ENCODE measurements around the gene ITIH5. TPM values are rescaled to one million over a fixed set of nuclear protein-coding genes. Genes with fewer than 3 reads are reported as not detected.

Gene ITIH5
- total RNA-seq, 2 donors from 2014 or later, result 15.9 to 74.5 TPM

DNA sequence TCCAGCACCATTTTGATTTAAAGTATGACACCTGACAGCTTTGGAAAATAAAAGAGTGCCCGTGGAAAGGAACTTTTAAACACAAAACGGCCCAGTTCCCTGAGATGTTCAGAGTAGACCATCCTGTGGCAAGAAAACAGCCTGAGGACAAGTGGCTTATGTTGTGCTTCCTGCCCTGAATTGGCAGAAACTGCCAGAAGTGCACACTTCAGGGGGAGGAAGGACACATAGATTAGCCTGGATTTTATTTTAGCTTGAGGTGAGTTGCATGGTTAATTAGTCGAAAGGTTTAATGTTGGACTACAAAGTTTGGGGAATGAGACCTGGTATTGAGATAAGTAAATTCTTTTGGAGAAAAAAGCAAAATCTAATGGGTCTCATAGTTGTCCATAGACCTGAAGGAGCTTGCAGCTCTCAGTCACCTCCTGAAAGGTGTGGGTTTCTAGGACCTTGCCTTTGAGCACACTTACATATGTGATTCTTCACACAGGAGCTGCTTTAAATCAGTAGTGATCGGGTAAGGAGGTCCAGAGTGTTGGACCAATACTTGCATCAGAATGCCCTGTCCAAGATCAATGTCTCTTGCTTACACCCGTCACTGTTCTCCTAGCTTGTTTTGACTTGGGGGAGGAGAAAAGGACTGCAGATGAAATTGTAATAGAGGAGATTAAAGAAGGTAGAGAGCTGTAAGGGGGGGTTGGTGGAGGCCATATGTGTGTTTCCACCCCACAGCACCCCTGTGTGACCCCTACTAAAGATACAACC, 41.3 kb upstream of the ITIH5 start:
- H3K9me3 ChIP-seq, result no peaks in the 10 kb centered on the region
- H3K4me3 ChIP-seq, result no peak overlapping the region
- H3K4me1 ChIP-seq (ENCODE audit: control insufficient read depth in 1 of 2, low read depth in 2 of 2), result peaks cover 0 to 3% of the 10 kb centered on the region in 2 donors
- DNase-seq (ENCODE audit: low spot score) (no peak), ATAC-seq (ENCODE audit: insufficient number of reproducible peaks, low FRiP score, low read depth) (no peak)
- H3K36me3 ChIP-seq, result no peaks in the 10 kb centered on the region
- no peaks in the 10 kb centered on the region for H3K27me3 ChIP-seq (replicated peaks; ENCODE audit: insufficient read depth)
- no peak overlapping the region for H3K27ac ChIP-seq
- TF ChIP-seq, protein P1, sequence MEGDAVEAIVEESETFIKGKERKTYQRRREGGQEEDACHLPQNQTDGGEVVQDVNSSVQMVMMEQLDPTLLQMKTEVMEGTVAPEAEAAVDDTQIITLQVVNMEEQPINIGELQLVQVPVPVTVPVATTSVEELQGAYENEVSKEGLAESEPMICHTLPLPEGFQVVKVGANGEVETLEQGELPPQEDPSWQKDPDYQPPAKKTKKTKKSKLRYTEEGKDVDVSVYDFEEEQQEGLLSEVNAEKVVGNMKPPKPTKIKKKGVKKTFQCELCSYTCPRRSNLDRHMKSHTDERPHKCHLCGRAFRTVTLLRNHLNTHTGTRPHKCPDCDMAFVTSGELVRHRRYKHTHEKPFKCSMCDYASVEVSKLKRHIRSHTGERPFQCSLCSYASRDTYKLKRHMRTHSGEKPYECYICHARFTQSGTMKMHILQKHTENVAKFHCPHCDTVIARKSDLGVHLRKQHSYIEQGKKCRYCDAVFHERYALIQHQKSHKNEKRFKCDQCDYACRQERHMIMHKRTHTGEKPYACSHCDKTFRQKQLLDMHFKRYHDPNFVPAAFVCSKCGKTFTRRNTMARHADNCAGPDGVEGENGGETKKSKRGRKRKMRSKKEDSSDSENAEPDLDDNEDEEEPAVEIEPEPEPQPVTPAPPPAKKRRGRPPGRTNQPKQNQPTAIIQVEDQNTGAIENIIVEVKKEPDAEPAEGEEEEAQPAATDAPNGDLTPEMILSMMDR (IDR thresholded peaks at IDR 0.05), result no peak

DNA sequence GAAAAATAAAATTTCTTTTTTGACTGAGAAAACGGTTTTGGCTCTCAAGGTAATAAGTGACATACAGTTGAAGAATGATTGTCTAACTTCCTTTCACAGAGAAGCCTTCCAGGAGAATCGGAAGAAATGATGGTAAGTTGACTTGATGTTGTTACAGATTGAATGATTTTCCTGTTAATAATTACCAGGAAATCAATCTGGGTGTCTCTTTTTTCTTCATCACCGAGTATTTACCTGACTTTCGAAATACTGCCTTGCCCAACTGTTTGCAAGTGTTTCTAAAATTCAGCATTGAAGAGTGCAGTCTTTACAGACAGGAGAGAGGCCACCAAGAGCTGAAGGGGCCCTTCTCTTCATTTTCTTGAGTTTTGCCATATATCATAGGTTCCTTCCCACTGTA, 40.3 kb upstream of the ITIH5 start:
- DNase-seq (ENCODE audit: low spot score) (no peak), ATAC-seq (ENCODE audit: insufficient number of reproducible peaks, low FRiP score, low read depth) (no peak)
- TF ChIP-seq, protein P1 (IDR thresholded peaks at IDR 0.05), result no peak
- Histone ChIP-seq H3K4me1 (ENCODE audit: control insufficient read depth in 1 of 2, low read depth in 2 of 2) (peaks cover 0 to 3% of the 10 kb centered on the region in 2 donors), H3K9me3 (no peaks in the 10 kb centered on the region), H3K27ac (no peak overlapping the region), H3K36me3 (no peaks in the 10 kb centered on the region), H3K27me3 (replicated peaks; ENCODE audit: insufficient read depth) (no peaks in the 10 kb centered on the region), H3K4me3 (no peak overlapping the region)

DNA sequence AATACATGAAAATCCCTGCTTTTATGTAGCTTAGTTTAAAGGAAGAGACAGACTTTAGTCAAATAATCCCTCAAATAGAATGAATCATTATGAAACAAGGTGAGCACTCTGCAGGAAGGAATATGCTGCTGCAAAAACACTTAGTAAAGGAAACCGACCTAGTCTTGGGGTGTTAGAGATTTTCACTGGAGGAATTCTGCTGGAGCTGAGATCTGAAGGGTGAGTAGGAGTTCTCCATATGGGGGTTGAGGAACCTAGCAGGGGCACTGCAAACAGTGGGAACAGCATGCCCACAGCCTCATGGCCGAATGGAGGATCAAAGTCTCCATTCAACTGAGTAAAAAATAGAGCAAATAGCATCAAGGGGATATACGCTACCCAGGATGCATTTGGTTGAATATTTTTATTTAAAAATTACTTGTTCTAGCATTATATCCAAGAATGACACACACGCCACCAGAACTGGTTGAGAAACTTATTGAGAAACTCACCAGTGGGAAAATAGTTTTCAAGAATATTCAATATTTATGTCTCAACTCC, 39.8 kb upstream of the ITIH5 start:
- Histone ChIP-seq H3K27ac (no peak overlapping the region), H3K36me3 (no peaks in the 10 kb centered on the region), H3K4me3 (no peak overlapping the region), H3K4me1 (ENCODE audit: control insufficient read depth in 1 of 2, low read depth in 2 of 2) (peaks cover 0 to 3% of the 10 kb centered on the region in 2 donors), H3K9me3 (no peaks in the 10 kb centered on the region), H3K27me3 (replicated peaks; ENCODE audit: insufficient read depth) (no peaks in the 10 kb centered on the region)
- TF ChIP-seq, protein P1 (IDR thresholded peaks at IDR 0.05), result no peak
- DNase-seq (ENCODE audit: low spot score) (no peak), ATAC-seq (ENCODE audit: insufficient number of reproducible peaks, low FRiP score, low read depth) (no peak)

DNA sequence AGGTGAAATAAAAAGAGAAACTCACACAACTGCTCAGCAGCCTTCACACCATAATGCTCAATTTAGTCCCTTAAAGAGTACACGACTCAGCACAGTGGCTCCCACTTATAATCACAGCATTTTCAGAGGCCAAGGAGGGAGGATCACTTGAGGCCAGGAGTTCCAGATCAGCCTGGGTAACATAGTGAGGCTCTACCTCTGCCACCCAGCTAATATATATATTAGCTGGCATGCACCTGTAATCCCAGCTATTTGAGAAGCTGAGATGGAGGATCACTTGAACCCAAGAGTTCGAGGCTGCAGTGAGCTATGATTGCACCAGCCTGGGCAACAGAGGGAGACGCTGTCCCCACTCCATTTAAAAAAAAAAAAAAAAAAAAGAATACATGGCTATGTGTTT, 38.6 kb upstream of the ITIH5 start:
- no peak for DNase-seq (ENCODE audit: low spot score)
- no peak for ATAC-seq (ENCODE audit: insufficient number of reproducible peaks, low FRiP score, low read depth)
- H3K27ac ChIP-seq, result no peak overlapping the region
- no peaks in the 10 kb centered on the region for H3K27me3 ChIP-seq (replicated peaks; ENCODE audit: insufficient read depth)
- peaks cover 0 to 3% of the 10 kb centered on the region in 2 donors for H3K4me1 ChIP-seq (ENCODE audit: control insufficient read depth in 1 of 2, low read depth in 2 of 2)
- TF ChIP-seq, protein P1 (IDR thresholded peaks at IDR 0.05), result no peak
- no peak overlapping the region for H3K4me3 ChIP-seq
- no peaks in the 10 kb centered on the region for H3K36me3 ChIP-seq
- H3K9me3 ChIP-seq, result no peaks in the 10 kb centered on the region

DNA sequence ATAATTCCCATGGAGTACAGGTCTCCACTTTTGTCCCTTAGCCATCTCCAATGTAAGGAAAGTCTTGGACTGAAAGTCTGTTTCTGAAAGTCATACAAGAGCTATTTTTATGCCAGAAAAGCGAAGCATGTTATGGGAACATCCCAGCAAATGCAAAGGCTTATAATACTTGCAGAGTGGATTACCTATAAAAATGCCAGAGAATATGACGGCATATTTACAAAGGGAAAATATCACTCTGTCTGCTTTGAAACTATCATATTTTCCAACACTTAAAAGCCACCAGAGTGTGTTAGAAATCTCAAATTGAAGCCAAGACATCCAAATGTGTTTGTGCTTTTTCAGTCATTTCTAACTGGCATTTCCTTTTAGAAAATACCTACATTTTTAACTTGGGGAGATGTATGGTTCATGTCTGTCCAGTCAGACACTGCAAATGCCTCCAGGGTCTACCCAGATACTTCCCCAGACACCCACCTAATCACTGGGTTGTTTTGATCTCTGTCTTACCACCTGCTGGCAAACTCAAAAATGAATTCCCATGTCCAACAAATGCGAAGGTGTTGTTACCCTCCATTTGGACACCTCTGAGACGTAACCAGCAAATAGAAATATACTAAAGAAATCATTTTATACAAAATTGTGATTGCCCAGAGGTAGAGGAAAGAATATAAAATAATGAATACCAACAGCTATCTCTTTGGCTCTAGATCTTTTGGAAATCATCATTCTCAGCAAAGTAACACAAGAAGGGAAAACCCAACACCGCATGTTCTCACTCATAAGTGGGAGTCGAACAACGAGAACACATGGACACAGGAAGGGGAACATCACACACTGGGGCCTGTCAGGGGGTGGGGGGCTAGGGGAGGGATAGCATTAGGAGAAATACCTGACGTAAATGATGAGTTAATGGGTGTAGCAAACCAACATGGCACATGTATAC, 37.6 kb upstream of the ITIH5 start:
- no peak overlapping the region for H3K27ac ChIP-seq
- ATAC-seq (ENCODE audit: insufficient number of reproducible peaks, low FRiP score, low read depth), result no peak

More for the DNA sequence above, 37.6 kb upstream of the ITIH5 start:
- no peak overlapping the region for H3K4me3 ChIP-seq
- no peaks in the 10 kb centered on the region for H3K36me3 ChIP-seq
- no peaks in the 10 kb centered on the region for H3K9me3 ChIP-seq
- no peaks in the 10 kb centered on the region for H3K27me3 ChIP-seq (replicated peaks; ENCODE audit: insufficient read depth)
- no peak for DNase-seq (ENCODE audit: low spot score)
- H3K4me1 ChIP-seq (ENCODE audit: control insufficient read depth in 1 of 2, low read depth in 2 of 2), result peaks cover 0 to 3% of the 10 kb centered on the region in 2 donors
- TF ChIP-seq, protein P1 (IDR thresholded peaks at IDR 0.05), result no peak

Data from thoracic aorta (tissue), 2 donors.